Measurements from ENCODE around the gene SMPDL3B.

SMPDL3B gene

GRCh38 chr1:27940870-27941560 lies 6.2 kb downstream of the SMPDL3B start:
- DNase-seq = no peak

DNA sequence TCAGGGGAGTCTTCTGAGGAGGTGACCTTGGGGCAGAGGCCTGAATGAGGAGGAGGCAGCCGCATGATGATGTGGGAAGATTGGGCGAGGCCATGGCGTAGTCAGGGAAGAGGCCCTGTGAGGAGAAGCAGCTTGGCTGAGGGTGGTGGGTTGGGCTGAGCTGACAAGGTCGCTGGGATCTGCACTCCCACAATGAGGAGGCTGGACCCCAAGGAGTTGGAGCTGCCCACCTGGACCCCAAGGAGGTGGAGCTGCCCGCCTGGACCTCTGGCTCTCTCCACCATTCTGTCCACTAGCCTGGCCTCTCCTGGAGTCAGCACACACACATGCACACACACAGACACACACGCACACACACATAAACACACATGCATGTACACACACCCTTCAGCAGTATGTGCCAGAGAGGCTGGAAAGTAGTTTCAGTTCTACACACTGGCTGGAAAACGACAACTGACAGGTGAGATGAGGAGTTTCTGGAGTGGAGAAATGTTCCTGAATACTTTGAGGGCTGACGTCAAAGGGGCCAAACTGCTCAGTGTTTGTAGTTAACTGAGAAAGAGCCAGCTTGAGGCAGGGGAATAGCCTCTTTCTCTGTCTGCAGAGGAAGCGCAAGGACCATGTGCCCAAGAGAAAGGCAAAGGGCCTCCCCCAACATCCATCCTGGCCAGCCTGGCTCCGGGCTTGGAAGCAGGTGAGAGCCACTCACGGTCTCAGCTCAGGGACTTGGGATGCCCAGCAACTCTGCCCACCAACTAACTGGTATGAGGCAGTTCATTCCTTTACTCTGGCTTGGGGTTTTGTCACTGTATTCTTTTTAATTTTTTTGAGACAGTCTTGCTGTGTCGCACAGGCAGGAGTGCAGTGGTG lies 7.1 kb downstream of the SMPDL3B start:
- DNase-seq = peak; percentile 18 to 35

DNA sequence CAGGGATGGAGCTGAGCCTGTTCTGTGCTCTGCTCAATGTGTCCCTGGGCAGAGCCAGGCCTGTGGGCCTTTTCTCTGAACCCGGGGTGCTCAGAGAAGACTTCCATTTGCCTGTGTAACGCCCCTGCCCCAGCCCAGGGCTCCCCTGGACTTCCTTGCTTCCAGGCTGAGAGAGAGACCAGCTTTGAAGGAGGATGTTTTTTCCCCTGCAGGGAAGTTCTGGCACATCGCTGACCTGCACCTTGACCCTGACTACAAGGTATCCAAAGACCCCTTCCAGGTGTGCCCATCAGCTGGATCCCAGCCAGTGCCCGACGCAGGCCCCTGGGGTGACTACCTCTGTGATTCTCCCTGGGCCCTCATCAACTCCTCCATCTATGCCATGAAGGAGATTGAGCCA lies 10.2 kb downstream of the SMPDL3B start:
- no peak for DNase-seq

GRCh38 chr1:27949027-27949426 lies 14.2 kb downstream of the SMPDL3B start:
- no peak for DNase-seq

DNA sequence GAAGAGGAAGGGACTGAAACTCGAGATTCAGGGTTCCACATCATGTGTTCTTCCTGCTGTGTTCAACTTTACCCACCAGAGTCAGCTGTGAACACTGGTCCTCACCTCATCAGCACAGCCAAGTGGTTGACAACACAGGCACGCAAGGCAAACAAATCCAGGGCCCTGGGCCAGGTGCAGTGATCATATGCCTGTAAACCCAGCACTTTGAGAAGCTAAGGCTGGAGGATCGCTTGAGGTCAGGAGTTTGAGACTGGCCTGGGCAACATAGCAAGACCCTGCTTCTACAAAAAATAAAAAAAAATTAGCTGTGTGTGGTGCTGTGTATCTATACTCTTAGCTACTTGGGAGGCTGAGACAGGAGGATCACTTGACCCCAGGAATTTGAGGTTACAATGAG lies 16.6 kb downstream of the SMPDL3B start:
- no peak for DNase-seq

DNA sequence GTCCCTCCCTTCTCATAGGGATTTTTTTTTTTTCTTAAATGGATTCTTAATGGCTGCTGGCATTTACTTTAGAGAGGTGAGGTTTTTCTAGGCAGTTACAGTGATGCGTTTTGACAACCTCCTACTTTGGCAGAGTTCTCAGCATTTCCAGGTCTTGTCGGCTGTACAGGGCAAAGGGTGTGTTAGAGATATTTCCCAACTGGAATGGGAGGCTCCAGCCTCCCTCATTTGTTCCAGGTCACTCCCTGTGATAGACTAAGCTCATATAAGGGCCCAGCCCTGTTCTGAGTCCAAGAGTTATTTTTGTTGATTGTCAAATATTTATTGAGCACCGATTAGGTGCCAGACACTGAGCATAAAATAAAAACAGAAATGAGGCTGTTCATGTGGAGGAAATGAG lies 17.3 kb downstream of the SMPDL3B start:
- no peak for DNase-seq

DNA sequence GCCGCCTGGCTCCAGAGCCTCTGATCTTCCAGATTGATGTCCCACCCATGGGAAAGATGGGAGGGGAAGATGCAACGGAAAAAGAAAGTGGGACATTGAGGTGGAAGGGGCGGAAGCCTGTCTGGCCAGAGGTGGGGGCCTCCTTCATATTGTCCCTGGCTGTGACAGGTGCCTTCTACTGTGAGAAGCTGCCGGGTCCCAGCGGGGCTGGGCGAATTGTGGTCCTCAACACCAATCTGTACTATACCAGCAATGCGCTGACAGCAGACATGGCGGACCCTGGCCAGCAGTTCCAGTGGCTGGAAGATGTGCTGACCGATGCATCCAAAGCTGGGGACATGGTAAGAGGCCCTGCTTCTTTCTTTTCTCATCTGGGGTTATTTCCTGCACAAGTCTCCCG lies 19.4 kb downstream of the SMPDL3B start:
- no peak for DNase-seq

- DNase-seq = no peak
Observed at GRCh38 chr1:27955076-27955475, 20.3 kb downstream of the SMPDL3B start.

DNA sequence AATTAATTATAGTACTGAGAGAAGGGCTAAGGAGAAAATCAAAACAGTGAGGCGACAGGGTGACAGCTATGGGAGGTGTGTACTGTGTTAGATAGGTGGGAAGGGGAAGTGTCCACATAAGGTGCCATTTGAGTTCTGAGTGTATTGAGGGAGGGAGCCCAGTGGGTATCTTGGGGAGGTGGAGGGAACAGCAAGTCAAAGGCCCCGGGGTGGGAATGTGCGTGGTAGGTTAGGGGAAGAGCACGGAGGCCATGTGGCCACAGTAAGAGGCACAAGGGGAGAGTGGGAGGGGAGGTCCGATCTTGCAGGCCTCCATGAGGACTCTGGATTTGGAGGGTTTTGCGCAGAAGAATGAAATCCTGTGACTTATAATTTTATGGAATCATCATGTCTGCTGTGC lies 22.0 kb downstream of the SMPDL3B start:
- no peak for DNase-seq

DNA sequence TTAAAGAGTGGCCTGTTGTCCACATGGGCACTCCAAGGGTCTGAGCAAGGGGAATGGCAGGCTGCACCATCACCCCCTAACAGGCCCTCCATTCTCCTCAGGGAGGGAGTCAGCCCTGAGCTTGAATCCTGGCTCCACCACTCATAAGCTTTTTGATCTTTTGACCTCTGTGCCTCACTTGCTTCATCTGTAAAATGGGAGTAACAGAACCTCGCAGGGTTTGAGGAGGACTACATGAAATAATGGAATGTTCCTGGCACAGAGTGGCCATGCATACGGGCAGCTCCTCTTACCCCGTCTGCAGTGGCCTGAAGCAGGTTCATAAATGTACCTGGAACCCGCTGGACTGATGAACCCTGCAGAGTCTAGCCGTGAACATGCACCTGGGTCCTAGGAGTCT lies 22.9 kb downstream of the SMPDL3B start:
- DNase-seq = no peak

- DNase-seq = no peak
Observed at GRCh38 chr1:27958513-27958912, 23.7 kb downstream of the SMPDL3B start.

DNA sequence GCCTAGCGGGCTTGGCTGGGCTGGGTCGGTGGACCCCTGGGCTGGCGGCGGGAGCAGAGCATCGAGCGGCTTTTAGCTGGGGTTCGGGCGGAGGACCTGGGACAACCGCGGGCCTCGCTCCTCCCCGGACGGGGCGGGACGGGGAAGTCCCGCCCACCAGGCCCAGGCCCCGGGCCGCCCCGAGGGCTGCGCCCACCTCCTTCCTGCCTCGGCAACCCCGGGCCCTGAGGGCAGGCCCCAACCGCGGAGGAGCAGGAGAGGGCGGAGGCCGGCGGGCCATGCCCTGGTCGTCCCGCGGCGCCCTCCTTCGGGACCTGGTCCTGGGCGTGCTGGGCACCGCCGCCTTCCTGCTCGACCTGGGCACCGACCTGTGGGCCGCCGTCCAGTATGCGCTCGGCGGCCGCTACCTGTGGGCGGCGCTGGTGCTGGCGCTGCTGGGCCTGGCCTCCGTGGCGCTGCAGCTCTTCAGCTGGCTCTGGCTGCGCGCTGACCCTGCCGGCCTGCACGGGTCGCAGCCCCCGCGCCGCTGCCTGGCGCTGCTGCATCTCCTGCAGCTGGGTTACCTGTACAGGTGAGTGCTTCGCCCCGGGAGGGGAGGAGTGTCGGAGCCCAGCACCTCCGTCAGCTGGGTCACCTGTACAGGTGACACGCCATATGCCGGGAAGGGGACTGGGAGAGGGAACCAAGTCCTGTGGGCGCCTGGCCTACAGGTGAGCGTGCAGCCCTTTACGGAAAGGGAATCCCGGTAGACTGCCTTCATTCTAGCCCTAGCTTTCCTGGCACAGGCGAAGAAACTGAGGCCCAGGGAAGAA lies 25.2 kb downstream of the SMPDL3B start, which contains the start of gene XKR8:
Gene XKR8 (plus strand): TSS at position 182 of the 812 bp plus-strand sequence. CDS start 97 bp downstream, at position 279.
- peak; percentile 79 to 90 for DNase-seq

DNA sequence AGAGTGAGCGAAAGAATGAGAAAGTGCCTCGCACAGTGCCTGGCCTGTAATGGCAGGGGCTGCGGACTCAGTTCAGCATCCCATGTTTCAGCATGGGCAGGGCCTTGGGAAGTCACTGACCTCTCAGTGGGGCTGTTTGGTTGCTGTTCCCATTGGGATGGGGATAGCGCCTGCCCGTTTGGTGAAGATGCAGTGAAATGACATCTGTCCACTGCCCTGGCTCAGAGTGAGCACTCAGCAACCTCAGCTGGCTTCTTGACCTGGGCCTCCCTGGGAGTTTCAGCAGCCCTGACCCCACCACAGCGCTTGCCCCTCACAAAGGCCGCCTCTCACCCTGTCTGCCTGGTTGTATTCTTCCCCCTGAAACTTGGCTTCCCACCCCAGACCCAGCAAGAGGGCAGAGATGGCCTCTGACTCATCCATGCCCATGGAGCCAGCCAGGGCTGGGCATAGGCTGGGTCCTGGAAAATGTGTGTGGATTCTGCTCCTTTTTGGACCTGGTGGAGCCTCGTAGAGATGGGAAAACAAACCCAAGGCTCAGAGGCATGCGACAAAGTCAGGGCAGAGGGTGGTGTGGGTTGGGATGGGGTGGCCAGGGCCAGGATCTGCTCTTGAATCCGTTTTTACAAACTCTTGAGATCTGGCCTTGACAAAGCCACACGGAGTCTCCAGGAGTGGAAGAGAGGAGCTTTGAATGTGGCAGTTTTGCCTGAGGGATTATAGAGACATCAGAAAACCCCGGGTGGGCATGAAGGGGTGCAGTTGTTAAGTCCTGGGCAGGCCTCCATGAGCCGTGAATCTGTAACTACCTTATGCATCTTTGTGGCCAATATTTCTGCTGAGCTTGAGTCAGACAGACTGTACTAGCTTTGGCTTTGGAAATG lies 26.2 kb downstream of the SMPDL3B start:
- no peak for DNase-seq

DNA sequence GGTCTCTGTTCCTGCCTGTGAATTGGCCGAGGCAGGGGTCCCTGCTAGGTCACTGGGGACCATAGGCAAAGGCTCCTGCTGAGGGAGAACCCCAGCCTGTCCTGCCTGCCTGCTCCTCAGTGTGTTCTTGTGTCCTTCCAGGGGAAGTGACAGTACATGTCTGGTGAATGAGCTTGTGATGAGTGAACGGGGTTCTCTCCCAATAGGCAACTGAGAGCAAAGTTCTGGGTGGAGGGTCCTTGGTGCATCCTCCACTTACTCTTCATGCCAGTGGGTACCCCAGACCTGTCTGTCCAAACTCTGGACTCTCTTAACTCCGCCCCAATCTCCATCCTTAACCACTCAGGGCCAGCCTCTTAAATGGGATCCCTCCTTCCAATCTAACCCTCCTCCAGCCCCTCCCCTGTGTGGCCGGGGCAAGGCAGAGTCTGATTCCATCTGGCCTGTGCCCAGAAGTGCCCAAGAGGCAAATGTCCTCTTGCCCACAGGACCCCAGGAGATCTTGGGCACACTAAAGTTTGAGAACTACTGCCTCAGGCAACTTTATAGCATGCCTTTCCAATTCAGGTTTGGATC lies 26.9 kb downstream of the SMPDL3B start:
- DNase-seq = no peak

DNA sequence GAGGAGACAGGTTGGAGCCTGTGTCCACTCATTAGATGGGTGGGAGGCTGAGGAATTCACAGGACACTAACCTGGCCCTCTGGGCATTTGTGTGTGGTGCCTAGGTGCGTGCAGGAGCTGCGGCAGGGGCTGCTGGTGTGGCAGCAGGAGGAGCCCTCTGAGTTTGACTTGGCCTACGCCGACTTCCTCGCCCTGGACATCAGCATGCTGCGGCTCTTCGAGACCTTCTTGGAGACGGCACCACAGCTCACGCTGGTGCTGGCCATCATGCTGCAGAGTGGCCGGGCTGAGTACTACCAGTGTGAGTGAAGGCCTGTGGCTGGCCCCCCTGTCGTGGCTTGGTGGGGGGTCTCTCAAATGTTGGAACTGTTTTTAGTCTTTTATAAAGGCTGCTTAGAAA lies 28.6 kb downstream of the SMPDL3B start:
- no peak for DNase-seq

GRCh38 chr1:27966402-27967105 lies 31.8 kb downstream of the SMPDL3B start:
- no peak for DNase-seq

DNA sequence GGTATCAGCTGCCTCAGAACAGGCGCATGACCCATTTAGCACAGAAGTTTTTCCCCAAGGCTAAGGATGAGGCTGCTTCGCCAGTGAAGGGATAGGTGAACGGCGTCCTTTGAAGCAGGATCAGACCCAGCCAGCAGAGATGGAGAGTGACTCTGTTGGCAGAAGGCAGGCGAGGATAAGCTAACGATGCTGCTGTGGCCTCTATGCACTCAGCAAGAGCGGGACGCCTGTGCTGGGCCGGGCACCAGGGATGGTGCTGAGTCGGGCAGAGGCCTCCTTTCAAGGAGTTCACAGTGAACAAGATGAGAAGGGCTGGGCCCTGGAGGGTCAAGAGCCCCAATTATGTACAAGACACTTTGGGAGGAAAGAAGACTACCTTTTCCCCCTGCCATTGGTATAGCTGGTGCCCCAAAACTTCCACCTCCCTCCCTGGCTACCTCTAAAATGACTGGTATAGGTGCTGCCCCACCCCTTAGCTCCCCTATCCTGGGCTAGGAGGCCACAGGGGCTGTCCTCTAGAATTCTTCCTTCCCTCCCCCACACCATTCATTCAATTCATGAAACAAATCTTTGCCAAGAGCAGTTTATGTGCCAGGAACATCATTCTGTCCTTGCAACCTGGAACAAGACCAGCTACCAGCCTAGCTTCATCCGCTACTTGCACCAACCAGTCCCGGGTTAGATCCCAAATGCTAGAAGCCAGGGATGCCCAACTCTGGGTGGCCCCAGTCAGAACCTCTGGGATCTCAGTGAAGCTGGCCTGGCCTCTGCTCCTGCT lies 32.5 kb downstream of the SMPDL3B start:
- DNase-seq = no peak

- DNase-seq = no peak
Observed at GRCh38 chr1:27967884-27968466, 33.2 kb downstream of the SMPDL3B start.

GRCh38 chr1:27968692-27969091 lies 33.9 kb downstream of the SMPDL3B start:
- DNase-seq = no peak

GRCh38 chr1:27970401-27970800 lies 35.6 kb downstream of the SMPDL3B start:
- DNase-seq = no peak
